GM20000 (cell line): Measurements from ENCODE around the gene GIPC3.

Source experiments
- DNase-seq: peaks from one replicate; pipeline ENCODE4 v3.0.0; 2012; ENCODE audit warnings: low spot score
- TF ChIP-seq, protein P1 (sequence below): IDR thresholded peaks from 2 replicates; pipeline ENCODE4 v1.5.1; 2012; ENCODE audit warnings: mild to moderate bottlenecking, control low read depth; ENCODE audit errors: extremely low read depth, missing control alignments

Gene GIPC3

GRCh38 chr19:3538965-3539755 lies 46.1 kb upstream of the GIPC3 start, which contains the start of gene TEKTIP1:
TSS of gene TEKTIP1 (plus strand) at chr19:3539174. CDS start at chr19:3539178, 4 bp downstream.
- TF ChIP-seq, protein P1, sequence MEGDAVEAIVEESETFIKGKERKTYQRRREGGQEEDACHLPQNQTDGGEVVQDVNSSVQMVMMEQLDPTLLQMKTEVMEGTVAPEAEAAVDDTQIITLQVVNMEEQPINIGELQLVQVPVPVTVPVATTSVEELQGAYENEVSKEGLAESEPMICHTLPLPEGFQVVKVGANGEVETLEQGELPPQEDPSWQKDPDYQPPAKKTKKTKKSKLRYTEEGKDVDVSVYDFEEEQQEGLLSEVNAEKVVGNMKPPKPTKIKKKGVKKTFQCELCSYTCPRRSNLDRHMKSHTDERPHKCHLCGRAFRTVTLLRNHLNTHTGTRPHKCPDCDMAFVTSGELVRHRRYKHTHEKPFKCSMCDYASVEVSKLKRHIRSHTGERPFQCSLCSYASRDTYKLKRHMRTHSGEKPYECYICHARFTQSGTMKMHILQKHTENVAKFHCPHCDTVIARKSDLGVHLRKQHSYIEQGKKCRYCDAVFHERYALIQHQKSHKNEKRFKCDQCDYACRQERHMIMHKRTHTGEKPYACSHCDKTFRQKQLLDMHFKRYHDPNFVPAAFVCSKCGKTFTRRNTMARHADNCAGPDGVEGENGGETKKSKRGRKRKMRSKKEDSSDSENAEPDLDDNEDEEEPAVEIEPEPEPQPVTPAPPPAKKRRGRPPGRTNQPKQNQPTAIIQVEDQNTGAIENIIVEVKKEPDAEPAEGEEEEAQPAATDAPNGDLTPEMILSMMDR: no peak
- no peak for DNase-seq

- DNase-seq: no peak
- TF ChIP-seq, protein P1: no peak
These were observed 45.5 kb upstream of the GIPC3 start for GRCh38 chr19:3539756-3540118.

- TF ChIP-seq, protein P1: no peak
- DNase-seq: no peak
These were observed 41.9 kb upstream of the GIPC3 start for GRCh38 chr19:3543150-3544057.

DNA sequence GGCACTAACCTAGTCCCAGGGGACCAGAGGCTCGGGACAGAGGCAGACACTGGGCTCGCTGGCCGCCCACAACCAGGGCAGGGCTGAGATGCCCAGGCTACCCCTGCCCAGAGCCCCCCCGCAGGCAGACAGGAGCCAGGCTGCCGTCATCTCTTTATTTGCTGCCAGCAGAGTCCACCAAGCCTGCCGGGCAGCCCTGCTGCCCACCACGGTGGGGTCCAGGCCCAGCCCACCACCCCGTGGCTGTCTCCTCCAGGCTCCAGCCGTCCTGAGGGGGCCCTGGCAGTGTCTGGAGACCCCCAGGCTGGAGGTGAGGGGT lies 41.3 kb upstream of the GIPC3 start:
- TF ChIP-seq, protein P1: no peak
- no peak for DNase-seq

GRCh38 chr19:3544742-3545668 lies 40.3 kb upstream of the GIPC3 start:
- TF ChIP-seq, protein P1: peak; percentile 95

DNA sequence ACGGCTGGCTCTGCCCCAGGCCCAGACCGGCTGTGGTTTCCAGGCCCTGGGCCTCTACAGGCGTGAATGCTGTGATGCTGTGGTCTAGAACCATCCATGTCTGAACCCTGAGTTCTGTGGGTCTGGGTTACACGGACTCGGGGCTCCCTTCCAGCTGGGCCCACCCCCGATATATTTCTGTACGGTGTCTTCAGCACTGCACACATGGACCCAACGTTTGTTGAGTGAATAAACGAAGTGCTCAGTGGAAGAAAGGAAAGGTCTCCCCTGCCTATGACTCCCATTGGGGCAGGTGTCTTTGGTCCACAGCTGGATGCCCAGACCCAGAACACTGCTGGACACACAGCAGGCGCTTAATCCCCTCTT lies 39.6 kb upstream of the GIPC3 start:
- no peak for DNase-seq
- TF ChIP-seq, protein P1: no peak

More at GRCh38 chr19:3544742-3545668, 40.3 kb upstream of the GIPC3 start:
- peak; percentile 93 for DNase-seq
